GM23248 (cell line): ENCODE results near the gene UTP4. TPM values are rescaled to one million over a fixed set of nuclear protein-coding genes. Genes with fewer than 3 reads are reported as not detected.

ENCODE experiments used
- DNase-seq: peaks from one replicate; pipeline ENCODE4 v3.0.0-alpha.2; 2015
- H2AFZ ChIP-seq: fragments of 200-600 bp; sonication (generic); 2 replicates; pipeline ENCODE4 v1.6.1; 2016; ENCODE audit warnings: antibody characterized with exemption
- H3F3A ChIP-seq: fragments of 200-600 bp; sonication (generic); 2 replicates; pipeline ENCODE4 v1.6.1; 2016; ENCODE audit warnings: mild to moderate bottlenecking, antibody characterized with exemption, mixed run types; ENCODE audit not compliant: insufficient read depth
- H3K27ac ChIP-seq: fragments of 200-600 bp; sonication (generic); 2 replicates; pipeline ENCODE4 v1.5.1; 2016; ENCODE audit warnings: mild to moderate bottlenecking
- H3K27me3 ChIP-seq: fragments of 200-600 bp; sonication (generic); replicated peaks from 2 replicates; pipeline ENCODE4 v1.6.1; 2016; ENCODE audit warnings: mild to moderate bottlenecking; ENCODE audit not compliant: insufficient read depth
- H3K36me3 ChIP-seq: fragments of 200-600 bp; sonication (generic); 2 replicates; pipeline ENCODE4 v1.6.1; 2016; ENCODE audit warnings: low read depth, mild to moderate bottlenecking
- H3K4me1 ChIP-seq: fragments of 200-600 bp; sonication (generic); 2 replicates; pipeline ENCODE4 v1.6.1; 2016; ENCODE audit warnings: mild to moderate bottlenecking; ENCODE audit not compliant: insufficient read depth
- H3K4me2 ChIP-seq: fragments of 200-600 bp; sonication (generic); one replicate; pipeline ENCODE4 v1.6.1; 2016; ENCODE audit warnings: mild to moderate bottlenecking; ENCODE audit not compliant: unreplicated experiment
- H3K4me3 ChIP-seq: fragments of 200-600 bp; sonication (generic); 2 replicates; pipeline ENCODE4 v1.5.1; 2016; ENCODE audit warnings: mild to moderate bottlenecking
- H3K79me2 ChIP-seq: fragments of 200-600 bp; sonication (generic); 2 replicates; pipeline ENCODE4 v1.6.1; 2016; ENCODE audit warnings: mild to moderate bottlenecking; ENCODE audit not compliant: insufficient read depth
- H3K9ac ChIP-seq: fragments of 200-600 bp; sonication (generic); 2 replicates; pipeline ENCODE4 v1.6.1; 2016; ENCODE audit warnings: mild to moderate bottlenecking
- H3K9me2 ChIP-seq: fragments of 200-600 bp; sonication (generic); 2 replicates; pipeline ENCODE4 v1.6.1; 2016; ENCODE audit warnings: mixed run types, mild to moderate bottlenecking, moderate library complexity; ENCODE audit not compliant: insufficient read depth
- H3K9me3 ChIP-seq: fragments of 200-600 bp; sonication (generic); one replicate; pipeline ENCODE4 v1.6.1; 2017; ENCODE audit warnings: low read depth
- H4K20me1 ChIP-seq: fragments of 200-600 bp; sonication (generic); 2 replicates; pipeline ENCODE4 v1.6.0; 2016; ENCODE audit not compliant: insufficient read depth
- EZH2 ChIP-seq: fragments of 200-600 bp; sonication (generic); IDR thresholded peaks from 2 replicates; pipeline ENCODE4 v1.6.1; 2018; ENCODE audit warnings: antibody characterized with exemption, mild to moderate bottlenecking; ENCODE audit not compliant: insufficient read depth, poor library complexity, severe bottlenecking
- EZH2phosphoT487 ChIP-seq: fragments of 200-600 bp; sonication (generic); IDR thresholded peaks from 2 replicates; pipeline ENCODE4 v1.6.1; 2018; ENCODE audit warnings: antibody characterized with exemption, moderate library complexity, mild to moderate bottlenecking, low read depth; ENCODE audit not compliant: insufficient read depth
- WGBS, 2 experiments: methylation state at CpG; one replicate each; pipeline ENCODE4 v1.1.6; 2015 to 2017; ENCODE audit warnings: low lambda C conversion rate in 2 of 2, low coverage in 1 of 2; ENCODE audit errors: missing lambda C conversion rate in 2 of 2; 5-methylcytosine and 5-hydroxymethylcytosine counted together
- in situ Hi-C: fragments of 300-500 bp; cut with MboI; formaldehyde crosslinking; loops from 2 replicates; pipeline ENCODE4 v1.15.0; 2020
- polyA plus RNA-seq: library from polyadenylated mRNA; unstranded; fragments of >200 nt; fragmentation: Nextera tagmentation; extraction: Ambion mirVana; gene quantifications from 2 replicates; pipeline ENCODE4 v1.2.1, GENCODE V29; 2016
- total RNA-seq: library from RNA; depleted of rRNA; stranded (reverse); fragments of >200 nt; shearing (Covaris generic); gene quantifications from 2 replicates; pipeline ENCODE4 v1.2.3, GENCODE V29; 2014

Gene UTP4
- total and polyA plus RNA-seq, 2 experiments from 2014 or later, result 17.8 to 54.8 TPM

GRCh38 chr16:69127966-69128510 is 4.4 kb upstream of the UTP4 start:
- in situ Hi-C loops, result no loop called here
- Histone ChIP-seq H3K79me2 (peaks cover 92% of the 10 kb centered on the region), H3K27me3 (no peaks in the 10 kb centered on the region), H3K4me2 (no peak overlapping the region), H4K20me1 (peaks cover 6% of the 10 kb centered on the region; the same call in 1 of the 2 replicates), H3K9me2 (no peaks in the 10 kb centered on the region), H3K4me3 (no peak overlapping the region), H3K4me1 (peaks cover 7% of the 10 kb centered on the region; the same call in 1 of the 2 replicates), H3F3A (peaks cover 35% of the 10 kb centered on the region), H3K9ac (no peak overlapping the region), H3K9me3 (no peaks in the 10 kb centered on the region), H2AFZ (no peak overlapping the region), H3K27ac (no peak overlapping the region), H3K36me3 (no peaks in the 10 kb centered on the region)
- TF ChIP-seq EZH2 (no peak), EZH2phosphoT487 (no peak)
- WGBS, 2 experiments, result 91 to 96% methylated on average over 12 of the region's 12 CpGs
- no peak for DNase-seq

GRCh38 chr16:69130461-69130860 is 2.0 kb upstream of the UTP4 start:
- Histone ChIP-seq H3F3A (peaks cover 26% of the 10 kb centered on the region), H3K79me2 (peaks cover 96% of the 10 kb centered on the region), H3K9me3 (no peaks in the 10 kb centered on the region), H3K4me3 (peak overlapping the region; percentile 98), H3K27me3 (no peaks in the 10 kb centered on the region), H3K27ac (peak overlapping the region; percentile 11), H2AFZ (no peak overlapping the region), H3K9ac (peak overlapping the region; percentile 96), H3K4me1 (peaks cover 11% of the 10 kb centered on the region), H4K20me1 (no peaks in the 10 kb centered on the region), H3K4me2 (peak overlapping the region; percentile 94), H3K36me3 (no peaks in the 10 kb centered on the region), H3K9me2 (no peaks in the 10 kb centered on the region)
- in situ Hi-C loops, result no loop called here
- DNase-seq, result no peak
- no peak for TF ChIP-seq EZH2
- no peak for TF ChIP-seq EZH2phosphoT487
- WGBS, 2 experiments, result 36 to 42% methylated on average over 6 of the region's 6 CpGs

- Histone ChIP-seq H4K20me1 (no peaks in the 10 kb centered on the region), H3K4me3 (peak overlapping the region; percentile 98), H3K36me3 (no peaks in the 10 kb centered on the region), H3K9me2 (no peaks in the 10 kb centered on the region), H3K79me2 (peaks cover 96% of the 10 kb centered on the region), H3K27me3 (no peaks in the 10 kb centered on the region), H3K9ac (peak overlapping the region; percentile 96), H3K9me3 (no peaks in the 10 kb centered on the region), H3K4me2 (peak overlapping the region; percentile 94), H3F3A (peaks cover 17% of the 10 kb centered on the region), H3K4me1 (peaks cover 11% of the 10 kb centered on the region), H2AFZ (peak overlapping the region; percentile 62), H3K27ac (peak overlapping the region; percentile 58)
- DNase-seq, result peak; percentile 51
- WGBS, 2 experiments, result 2% methylated on average over 11 to 15 of the region's 15 CpGs
- in situ Hi-C loops, result no loop called here
- TF ChIP-seq EZH2phosphoT487 (no peak), EZH2 (no peak)
Measured at GRCh38 chr16:69131167-69131838, 1.1 kb upstream of the UTP4 start.

- WGBS, 2 experiments, result 2% methylated on average over 11 to 53 of the region's 53 CpGs
- H3K4me3 ChIP-seq, result peak overlapping the region; percentile 98
- peak overlapping the region; percentile 58 for H3K27ac ChIP-seq
- H3K9ac ChIP-seq, result peak overlapping the region; percentile 96
- H2AFZ ChIP-seq, result peak overlapping the region; percentile 62
- no peaks in the 10 kb centered on the region for H3K36me3 ChIP-seq
- no peaks in the 10 kb centered on the region for H3K9me3 ChIP-seq
- H3K4me2 ChIP-seq, result peak overlapping the region; percentile 94
- peaks cover 11% of the 10 kb centered on the region for H3K4me1 ChIP-seq
- H4K20me1 ChIP-seq, result no peaks in the 10 kb centered on the region
- TF ChIP-seq EZH2 (no peak), EZH2phosphoT487 (no peak)
- H3F3A ChIP-seq, result peaks cover 15% of the 10 kb centered on the region
- DNase-seq, result peak; percentile 82
- H3K9me2 ChIP-seq, result no peaks in the 10 kb centered on the region
- H3K27me3 ChIP-seq, result no peaks in the 10 kb centered on the region
- H3K79me2 ChIP-seq, result peaks cover 96% of the 10 kb centered on the region
- in situ Hi-C loops, result no loop called here
Measured at GRCh38 chr16:69131839-69132423, 518 bp upstream of the UTP4 start.
